Measurements from ENCODE around the gene ITSN2.
"Not testable (repeated sequence)": the region's sequence is repeated elsewhere in the genome, so short reads cannot be mapped to it uniquely, and the experiment has no call there.

ITSN2 gene

DNA sequence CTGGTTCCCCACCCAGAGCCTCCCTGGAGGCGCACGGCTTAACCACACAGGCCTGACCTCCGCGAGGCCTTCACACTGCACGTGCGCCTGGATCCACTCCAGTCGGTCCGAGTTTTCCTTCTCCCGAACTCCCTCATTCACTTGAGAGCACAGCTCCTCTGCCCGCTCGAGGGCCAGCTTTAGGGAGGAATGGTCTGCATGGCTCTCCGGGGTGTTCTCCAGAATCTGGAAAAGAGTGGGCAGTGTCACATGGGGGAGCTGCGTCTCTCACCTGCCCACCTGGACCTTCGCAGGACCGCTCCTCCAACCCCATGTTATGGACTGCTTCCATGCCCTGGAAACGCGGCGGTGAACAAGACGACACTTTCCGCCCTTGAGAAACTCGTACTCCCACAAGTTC lies 149.6 kb downstream of the ITSN2 start:
- no peak for DNase-seq

DNA sequence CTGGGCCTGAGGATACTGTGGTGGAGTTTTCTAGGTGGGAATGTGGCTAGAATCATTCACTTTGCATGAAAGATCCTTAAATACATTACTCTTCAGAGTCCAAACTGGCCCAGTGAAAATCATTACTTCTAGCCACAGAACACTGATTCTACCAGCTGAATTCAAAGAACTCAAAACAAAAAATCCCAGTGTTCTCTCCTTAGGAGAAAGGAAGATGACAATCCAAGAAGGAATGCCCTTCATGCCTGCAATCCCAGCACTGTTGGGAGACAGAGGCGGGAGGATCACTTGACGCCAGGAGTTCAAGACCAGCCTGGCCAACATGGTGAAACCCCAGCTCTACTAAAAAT lies 150.3 kb downstream of the ITSN2 start:
- DNase-seq: no peak

DNA sequence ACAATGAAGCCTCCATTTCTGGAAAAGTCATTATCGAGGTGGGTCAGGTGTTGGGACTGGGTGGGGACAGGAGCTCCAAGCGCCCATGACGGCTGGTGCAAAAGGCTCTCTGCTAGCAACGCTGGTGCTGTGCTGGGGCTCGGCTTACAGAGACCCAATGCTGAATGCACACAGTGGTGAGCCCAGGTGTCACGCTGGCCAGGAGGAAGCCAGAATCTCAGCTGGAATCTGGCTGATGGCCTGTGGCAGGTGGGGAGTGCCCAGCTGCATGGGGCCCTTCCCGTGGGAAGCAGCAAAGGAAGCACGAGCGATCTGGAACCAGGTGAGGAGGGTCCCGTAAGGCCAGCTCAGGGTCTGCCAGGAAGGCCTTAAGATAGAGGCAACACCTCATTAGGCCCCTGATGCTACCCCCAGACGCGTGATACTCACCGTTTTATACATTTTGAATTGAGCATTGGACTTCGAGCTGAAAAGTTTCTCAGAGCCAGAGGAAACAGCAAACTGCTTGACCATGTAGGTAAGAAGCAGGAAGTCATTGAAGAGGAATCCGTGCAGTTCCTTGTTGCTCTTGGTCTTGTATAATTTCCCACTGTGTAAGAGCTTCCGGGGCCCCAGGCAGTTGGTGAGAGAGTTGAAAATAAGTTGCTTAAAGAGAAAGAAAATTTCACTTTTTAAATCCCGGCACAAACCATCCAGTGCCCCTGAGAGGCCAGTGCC lies 150.8 kb downstream of the ITSN2 start:
- peak in 1 of 2 donors; percentile 8 for DNase-seq

DNA sequence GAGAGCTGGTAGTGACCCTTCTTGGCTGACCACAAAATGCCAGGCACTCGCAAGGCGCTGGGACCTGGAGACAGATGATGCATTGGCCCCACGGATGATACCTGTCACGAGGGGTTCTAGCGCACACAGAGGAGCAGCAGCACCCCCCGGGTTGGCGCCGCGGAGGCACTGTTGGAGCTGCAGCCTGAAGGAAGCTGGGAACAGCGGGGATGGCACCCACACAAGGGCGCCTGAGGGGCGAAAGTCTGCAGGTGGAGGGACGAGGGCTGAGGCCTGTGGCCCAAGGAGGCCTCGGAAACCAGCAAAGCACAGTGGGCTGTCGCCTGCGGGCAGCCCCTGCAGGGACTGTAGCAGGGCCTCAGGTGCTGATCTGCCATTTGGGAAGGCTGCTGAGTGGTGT lies 151.8 kb downstream of the ITSN2 start:
- DNase-seq: no peak

DNA sequence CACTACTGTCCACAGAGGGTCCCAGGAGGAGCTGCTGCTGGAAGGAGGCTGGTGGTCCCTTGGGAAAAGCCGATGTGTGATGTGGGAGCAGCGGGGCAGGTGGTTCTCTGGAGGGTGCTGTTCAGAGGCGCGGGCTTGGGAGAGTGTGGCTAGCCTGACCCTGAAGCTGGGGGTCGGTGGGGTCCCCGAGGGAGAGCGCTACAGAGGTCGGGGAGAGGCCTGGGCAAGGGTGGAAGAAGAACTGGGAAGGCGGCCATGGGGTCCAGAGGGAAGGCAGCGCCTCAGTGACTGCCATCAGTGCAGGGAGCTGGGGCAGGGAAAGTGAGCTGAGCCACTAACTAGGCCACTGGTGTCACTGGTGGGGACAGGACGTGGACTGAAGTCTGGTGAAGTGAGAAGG lies 153.0 kb downstream of the ITSN2 start:
- no peak for DNase-seq

DNA sequence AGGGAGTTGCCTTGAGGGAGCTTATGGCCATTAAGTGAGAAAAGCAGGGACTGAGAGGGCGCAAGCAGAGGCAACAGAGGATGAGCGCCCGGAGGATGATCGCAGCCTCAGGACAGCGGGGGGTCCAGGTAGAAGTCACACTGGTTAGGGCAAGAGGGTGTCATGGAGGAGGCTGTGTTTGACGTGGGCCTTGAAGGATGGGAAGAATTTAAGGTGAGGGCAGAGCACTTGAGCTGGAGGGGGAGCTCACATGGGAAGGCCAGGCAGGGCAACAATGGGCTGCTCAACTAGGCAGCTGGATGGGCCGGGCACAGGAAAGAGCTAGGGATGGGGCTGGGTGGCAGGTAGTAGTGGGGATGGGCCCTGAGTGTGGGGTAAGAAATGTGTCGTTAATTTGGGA lies 153.6 kb downstream of the ITSN2 start:
- DNase-seq: no peak

DNA sequence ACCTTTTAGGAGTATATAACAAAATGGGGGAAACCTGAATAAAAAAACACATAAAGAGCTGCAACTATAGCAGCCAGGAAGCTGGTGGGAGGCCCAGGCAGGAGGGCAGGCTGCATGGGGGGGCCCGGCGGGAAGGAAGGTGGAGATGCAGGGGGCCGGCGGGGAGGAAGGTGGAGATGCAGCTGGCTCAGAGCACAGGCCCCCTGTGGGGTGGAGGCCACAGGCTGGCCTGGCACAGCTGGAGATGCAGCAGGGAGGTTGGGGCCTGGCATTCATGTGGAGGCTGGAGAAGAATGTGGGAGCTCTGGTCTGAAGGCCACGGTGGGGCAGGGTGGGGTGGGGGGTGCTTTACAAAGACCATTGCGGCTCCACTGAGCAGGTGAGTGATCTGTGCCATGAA lies 154.1 kb downstream of the ITSN2 start:
- no peak for DNase-seq

DNA sequence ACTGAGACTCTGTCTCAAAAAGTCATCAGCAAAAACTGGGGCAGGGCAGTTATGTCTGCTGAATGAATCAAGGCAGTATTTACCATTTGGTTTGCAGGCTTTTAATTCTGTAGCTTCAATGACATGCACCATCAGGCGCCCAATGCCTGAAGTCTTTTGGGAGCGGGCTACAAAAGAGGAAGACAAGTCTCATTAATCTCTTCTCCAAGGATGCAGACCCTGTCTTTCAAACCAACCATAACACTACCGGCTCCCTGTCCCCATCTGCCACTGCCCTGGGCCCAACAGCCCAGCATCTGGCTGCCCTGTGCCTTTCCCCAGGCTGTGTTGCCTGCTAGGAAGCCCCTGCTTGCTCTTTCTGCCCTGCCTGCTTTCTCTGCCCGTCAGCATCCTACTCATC lies 155.2 kb downstream of the ITSN2 start:
- DNase-seq: no peak

DNA sequence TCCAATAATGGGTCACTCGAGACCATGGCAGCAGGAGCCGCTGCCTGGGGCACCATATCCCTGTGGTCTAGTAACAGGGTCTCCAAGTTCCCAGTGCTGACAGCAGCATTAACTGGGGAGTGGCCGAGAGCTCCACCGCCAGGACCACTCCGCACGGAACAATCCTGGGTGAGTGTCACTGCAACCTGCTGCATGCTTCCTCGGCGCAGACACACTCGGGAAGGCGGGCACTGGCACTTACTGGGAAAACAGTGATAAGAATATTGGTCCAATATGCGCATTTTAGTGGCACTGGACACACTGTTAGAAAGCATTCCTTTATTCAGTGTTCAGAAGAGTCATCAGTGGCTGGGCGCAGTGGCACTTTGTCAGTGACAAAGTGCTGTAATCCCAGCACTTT lies 155.8 kb downstream of the ITSN2 start:
- no peak for DNase-seq

DNA sequence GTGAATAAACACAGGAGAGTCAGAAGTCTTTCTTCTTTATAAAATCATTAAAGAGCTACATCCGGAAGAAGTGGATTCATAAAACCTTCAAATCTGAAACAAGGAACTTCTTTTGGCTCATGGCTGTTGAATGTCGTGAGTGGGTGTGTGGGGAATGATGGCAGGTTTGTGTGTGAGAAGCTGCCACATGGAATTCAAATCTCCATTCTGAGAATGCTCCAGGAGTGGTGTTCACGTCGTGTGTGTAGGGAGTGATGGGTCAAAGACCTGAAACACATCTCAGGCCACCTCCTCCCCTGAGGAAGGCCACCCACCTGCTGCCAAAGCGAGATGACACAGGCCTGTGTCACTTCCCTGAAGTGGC lies 156.6 kb downstream of the ITSN2 start:
- no peak for DNase-seq

DNA sequence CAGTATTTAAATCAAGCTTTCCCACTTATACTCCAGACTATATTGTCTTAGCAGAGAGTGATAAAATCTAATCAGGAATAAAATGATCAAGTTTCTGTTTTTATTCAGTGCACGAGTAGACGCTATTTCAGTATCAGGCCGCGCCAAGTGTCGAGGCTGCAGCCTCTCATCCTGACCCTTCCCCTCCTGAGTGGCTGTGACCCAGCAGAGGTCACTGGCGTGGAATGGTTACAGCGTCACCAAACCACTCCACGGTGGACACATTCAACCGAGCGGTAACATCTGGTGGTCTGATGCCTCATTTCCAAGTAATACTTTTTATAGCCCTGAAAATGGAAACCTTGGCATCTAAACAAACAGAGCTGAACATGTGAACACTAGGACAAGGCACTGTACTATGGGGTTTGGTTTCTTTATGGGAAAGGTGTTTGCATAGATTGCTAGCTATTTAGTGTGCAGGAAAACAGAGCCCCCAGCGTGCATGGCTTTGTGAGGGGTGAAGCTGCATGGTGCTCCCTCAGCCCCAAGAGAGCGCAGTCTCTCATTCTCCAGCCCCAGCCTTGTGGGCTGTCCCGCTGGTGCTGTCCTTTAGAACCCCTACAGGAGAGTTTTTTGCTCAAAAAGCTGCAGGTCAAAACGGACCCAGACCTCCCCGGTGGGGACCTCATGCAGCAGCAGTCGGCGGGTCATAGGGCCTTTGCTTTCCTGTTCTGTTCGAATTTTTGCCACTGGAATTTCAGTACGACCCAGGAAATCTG lies 157.1 kb downstream of the ITSN2 start:
- DNase-seq: no peak

DNA sequence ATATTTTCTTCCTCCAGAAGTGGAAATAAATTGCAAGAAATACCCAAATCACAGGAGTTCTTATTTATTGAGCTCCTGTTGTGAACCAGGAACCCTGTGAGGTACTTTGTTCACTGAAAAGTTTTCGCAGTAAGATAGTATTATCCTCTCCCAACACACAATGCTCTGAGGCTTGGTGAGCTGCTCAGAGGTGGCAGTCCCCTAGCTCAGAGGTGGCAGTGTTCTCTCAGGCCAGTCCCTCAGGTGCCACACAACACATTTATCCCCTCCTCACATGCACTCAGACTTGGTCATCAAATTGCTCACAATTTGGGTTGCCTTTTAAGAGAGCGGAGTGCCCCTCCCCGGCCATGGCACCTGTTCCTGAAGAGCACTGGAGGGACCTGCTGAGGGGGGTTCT lies 159.5 kb downstream of the ITSN2 start:
- DNase-seq: no peak

DNA sequence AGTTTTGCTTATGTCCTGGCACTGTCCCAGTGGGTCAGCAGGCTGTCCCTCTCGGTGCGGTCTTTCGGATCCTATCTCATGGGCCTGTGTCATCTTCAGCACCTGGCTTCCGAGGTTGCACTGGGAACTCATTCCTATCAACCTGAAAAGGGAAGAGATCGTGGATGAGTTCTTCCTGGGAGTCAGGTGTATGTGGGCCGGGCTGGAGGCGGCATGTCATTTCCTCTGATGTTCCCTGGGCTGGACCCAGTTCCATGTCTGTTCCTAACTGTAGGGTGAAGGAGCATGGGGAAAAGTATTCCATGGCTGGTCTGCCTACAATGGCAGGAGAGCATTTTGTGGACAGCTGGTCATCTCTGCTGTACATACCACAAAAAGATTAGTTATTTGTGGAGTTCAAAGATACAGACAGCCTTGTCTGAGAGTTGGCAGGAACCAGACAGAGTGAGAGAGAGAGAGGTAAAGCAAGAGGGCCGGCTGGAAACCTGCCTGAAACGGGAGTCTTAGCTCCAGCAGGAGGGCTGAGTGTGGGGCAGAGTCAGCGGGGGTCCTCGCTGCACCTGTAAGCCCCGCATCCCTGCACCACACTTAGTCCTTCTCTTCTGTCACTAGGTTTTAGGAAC lies 160.3 kb downstream of the ITSN2 start:
- DNase-seq: no peak

DNA sequence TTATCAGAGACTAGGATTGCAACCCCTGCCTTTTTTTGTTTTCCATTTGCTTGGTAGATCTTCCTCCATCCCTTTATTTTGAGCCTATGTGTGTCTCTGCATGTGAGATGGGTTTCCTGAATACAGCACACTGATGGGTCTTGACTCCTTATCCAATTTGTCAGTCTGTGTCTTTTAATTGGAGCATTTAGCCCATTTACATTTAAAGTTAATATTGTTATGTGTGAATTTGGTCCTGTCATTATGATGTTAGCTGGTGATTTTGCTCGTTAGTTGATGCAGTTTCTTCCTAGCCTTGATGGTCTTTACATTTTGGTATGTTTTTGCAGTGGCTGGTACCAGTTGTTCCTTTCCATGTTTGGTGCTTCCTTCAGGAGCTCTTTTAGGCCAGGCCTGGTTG lies 163.1 kb downstream of the ITSN2 start:
- not testable (repeated sequence) for DNase-seq

DNA sequence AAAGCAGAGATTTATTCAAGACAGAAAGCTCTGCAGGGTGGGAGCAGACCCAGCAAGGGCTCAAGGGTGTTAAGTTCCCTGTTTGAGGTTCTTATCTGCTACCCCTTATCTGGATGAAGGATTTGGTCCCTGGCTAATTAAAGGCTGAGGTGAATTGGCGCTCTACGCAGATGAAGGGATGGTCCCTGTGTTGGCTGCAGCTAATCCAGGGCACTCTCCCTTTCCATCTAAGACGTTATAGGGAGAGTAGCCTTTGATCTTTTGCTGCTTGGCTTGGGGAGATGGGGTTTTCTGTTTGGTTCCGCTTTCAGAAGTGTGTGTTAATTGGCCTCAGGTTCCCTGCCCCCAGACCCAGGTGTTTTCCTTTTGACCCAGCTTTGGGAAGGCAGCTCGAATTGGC lies 168.5 kb downstream of the ITSN2 start:
- DNase-seq: no peak

DNA sequence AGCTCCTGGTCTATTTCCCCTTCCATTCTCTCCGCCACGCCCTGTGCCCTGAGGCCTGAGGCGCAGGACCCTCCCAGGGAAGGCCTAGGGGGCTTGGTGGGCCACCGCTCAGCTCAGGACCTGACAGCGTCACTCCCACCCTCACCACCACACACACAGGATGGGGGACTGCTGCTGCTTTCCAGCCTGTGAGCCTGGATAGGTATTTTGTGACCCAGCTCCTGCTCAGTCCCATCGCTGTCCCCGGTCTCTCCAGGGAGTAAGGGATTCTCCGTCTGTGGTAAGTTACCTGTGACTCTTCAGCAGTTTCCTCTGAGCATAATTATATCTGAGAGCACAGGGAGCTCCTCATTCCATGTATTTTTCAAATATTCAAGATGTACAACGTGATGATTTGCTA lies 169.2 kb downstream of the ITSN2 start:
- DNase-seq: no peak

DNA sequence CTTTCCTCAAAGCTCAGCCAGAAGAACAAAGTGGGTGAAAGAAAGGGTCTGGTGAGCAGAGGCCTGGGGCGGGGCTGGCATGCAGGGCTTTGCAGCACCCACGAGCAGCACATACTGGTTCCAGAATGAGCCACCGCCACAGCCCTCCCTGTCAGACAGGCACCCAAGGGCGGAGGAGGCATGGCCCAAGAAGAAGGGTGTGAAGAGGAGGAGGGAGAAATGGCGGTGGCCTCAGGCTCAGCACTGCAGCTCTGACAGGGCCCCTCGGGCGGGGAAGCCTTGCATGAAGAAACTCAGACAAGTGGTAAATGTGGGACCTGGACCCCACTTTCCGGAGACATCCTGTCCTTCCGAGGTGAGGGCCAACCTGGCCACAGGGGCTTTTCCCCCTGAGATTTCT lies 169.8 kb downstream of the ITSN2 start:
- no peak for DNase-seq

DNA sequence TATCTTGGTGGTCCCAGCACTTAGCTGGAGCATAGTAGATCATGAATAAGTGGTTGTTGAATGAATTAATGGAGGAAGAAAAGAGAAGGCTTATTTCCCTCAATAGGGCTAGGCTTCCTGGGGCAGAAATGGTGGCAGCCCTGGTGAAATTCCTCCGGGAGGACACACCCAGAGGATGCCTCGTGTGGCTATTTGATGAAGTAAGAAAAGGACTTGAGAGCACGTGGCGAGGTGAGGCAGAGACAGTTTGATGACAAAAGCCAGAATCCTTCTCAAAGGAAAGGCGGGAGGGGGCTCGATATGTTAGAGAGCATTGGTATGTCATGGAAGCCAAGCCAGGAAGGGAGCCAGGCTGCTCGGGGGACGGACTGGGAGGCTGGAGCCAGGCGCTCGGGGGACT lies 170.8 kb downstream of the ITSN2 start:
- no peak for DNase-seq

DNA sequence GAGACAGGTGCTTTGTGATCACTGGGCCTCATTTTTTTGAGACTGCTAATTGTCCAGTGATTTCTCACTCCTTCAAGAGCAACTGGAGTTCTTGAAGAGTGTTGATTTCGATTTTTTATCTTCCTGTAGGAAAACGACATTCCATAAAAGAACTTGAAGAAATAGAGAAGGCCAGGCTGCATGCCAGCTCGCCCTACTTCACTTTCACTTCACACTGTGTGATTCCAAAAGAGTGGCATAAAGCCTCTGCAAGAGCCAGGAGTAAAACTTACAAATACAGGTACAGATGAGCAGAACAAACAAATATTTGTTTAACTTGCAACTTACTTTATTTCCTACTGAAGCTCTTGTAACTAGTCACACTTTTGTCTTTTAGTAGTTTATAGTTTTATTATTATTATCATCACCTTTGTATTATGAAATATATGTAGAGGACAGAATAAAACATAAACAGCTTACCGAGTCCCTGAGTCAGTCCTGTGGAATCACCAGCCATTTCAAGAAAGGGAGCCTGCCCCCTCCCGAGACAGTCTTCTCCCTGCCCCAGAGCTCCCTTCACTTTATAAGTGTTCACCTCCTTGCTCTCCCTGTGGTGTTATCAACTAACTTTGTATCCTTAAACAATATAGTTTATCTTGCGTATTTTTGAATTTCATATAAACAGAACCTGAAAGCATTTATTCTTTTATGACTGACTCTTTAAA lies 176.8 kb downstream of the ITSN2 start:
- no peak for DNase-seq

DNA sequence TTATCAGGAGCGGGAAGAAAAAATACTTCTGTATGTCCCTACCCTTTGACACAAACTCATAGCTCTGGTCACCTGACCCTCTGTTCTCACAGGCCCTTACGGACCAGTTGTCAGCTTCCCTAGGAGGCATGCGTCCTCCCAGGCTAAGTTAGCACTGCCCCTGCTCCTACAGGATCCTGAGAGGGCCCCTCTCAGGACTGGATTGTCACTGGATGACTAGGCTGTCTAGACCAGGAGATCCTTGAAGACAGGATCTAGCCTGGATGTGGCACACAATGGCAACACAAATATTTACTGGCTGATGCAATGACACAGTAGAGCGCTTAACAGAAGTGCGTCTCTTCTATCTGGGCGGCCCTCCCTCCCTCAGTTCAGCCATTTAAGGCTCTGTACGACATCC lies 177.8 kb downstream of the ITSN2 start:
- no peak for DNase-seq

DNA sequence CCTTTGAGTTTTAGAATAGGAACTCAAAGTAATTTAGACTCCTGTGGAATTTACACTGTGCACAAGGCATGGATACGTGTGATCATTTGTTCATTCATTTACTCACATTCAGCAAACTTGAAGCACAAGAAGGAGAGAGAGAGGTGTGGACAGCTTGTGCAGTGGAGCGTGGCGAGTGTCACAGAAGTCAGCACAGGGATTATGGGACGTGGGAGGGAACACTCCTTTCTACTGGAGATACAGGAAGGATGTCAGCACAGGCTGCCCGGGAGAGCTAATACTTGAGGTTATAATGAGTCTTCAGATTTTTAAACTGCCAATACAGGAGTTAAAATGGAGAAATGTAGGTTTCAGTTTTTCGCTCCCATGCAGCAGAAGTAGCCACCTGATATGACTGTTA lies 178.5 kb downstream of the ITSN2 start:
- no peak for DNase-seq

DNA sequence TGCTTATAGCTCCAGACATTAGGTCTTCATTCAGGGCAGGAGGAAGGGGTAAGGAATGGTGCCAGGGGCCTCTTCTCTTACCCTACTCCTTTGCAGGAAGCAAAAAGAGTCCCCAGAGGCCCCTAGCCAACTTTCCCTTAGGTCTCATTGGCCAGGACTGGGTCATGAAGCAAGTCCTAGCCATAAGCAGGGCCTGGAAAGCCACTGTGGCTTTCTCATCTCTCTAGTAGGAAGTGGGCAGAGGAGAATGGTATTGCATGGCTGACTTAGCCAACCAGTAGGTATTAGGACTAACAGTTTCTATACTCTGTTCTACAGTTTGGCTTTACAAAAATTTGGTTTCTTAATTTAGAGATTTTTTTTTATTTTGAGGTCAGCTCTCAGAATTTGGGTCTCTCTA lies 180.7 kb downstream of the ITSN2 start:
- no peak for DNase-seq

DNA sequence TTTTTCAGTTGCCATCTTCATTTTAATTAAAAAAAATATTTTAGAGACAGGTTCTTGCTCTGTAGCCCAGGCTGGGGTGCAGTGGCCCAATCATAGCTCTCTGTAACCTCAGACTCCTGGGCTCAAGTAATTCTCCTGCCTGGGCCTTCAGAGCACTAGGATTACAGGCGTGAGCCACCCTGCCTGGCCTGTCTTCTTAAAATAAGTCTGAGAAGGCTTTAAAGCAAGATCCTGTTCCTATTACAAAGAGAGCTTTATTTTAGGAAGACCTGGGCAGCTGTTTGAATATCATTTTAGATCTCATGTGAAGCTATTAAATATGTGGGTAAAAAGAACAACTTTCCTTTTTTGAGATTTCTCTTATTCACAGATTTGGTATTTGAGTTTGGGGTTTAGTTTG lies 184.0 kb downstream of the ITSN2 start:
- DNase-seq: no peak
